Esophagus (tissue), 2 donors: Measurements from ENCODE around the gene ADD3. TPM values are rescaled to one million over a fixed set of nuclear protein-coding genes. Genes with fewer than 3 reads are reported as not detected.
"Not testable (repeated sequence)": the region's sequence is repeated elsewhere in the genome, so short reads cannot be mapped to it uniquely, and the experiment has no call there.

Experiments
- H3K27ac ChIP-seq, 2 donors: one replicate each; pipeline ENCODE4 v1.5.1; 2013; ENCODE audit warnings: low read depth in 2 of 2, mild to moderate bottlenecking in 2 of 2, inconsistent platforms in 1 of 2, low read length in 1 of 2, moderate library complexity in 1 of 2
- H3K27me3 ChIP-seq, 2 donors: one replicate each; pipeline ENCODE4 v1.6.1; 2013; ENCODE audit warnings: low read length in 2 of 2, control low read depth in 1 of 2, mild to moderate bottlenecking in 1 of 2; ENCODE audit not compliant: insufficient read depth in 2 of 2, control insufficient read depth in 1 of 2
- H3K36me3 ChIP-seq, 2 donors: one replicate each; pipeline ENCODE4 v1.6.1; 2013; ENCODE audit warnings: low read length in 1 of 2; ENCODE audit not compliant: control insufficient read depth in 2 of 2, insufficient read depth in 2 of 2
- H3K4me1 ChIP-seq, 2 donors: one replicate each; pipeline ENCODE4 v1.6.1; 2013; ENCODE audit warnings: low read length in 1 of 2; ENCODE audit not compliant: control insufficient read depth in 2 of 2, insufficient read depth in 2 of 2
- H3K4me3 ChIP-seq, 2 donors: one replicate each; pipeline ENCODE4 v1.5.1; 2013; ENCODE audit warnings: low read length in 2 of 2, mild to moderate bottlenecking in 2 of 2, low read depth in 1 of 2, moderate library complexity in 1 of 2
- H3K9me3 ChIP-seq, 2 donors: one replicate each; pipeline ENCODE4 v1.6.1; 2013; ENCODE audit warnings: mild to moderate bottlenecking in 2 of 2, low read depth in 1 of 2, low read length in 1 of 2, moderate library complexity in 1 of 2; ENCODE audit not compliant: control insufficient read depth in 2 of 2, insufficient read depth in 1 of 2
- WGBS, 2 donors: extraction: QIAGEN DNeasy Blood & Tissue Kit; methylation state at CpG; one replicate each; pipeline ENCODE4 v1.1.7; 2013; 5-methylcytosine and 5-hydroxymethylcytosine counted together
- polyA plus RNA-seq, 2 donors: library from polyadenylated mRNA; stranded (reverse); fragments of 200-250 nt; gene quantifications; one replicate each; pipeline ENCODE4 v1.2.3, GENCODE V29; 2013
- donor health status: healthy with polysubstance abuse.
- donor health status: Bipolar disorder and iron deficiency.

ADD3 gene
- polyA plus RNA-seq, 2 donors, result 20.0 to 24.0 TPM

GRCh38 chr10:109975244-109976190 is 32.3 kb upstream of the ADD3 start:
- Histone ChIP-seq H3K27me3 (no peaks in the 10 kb centered on the region), H3K36me3 (no peaks in the 10 kb centered on the region), H3K4me3 (no peak overlapping the region), H3K9me3 (no peaks in the 10 kb centered on the region), H3K27ac (no peak overlapping the region), H3K4me1 (no peaks in the 10 kb centered on the region)
- 70 to 83% methylated on average over 4 of the region's 4 CpGs for WGBS, 2 donors

GRCh38 chr10:109976681-109977080 is 31.1 kb upstream of the ADD3 start:
- H3K9me3 ChIP-seq, result no peaks in the 10 kb centered on the region
- 71 to 82% methylated on average over 2 of the region's 2 CpGs for WGBS, 2 donors
- H3K4me3 ChIP-seq, result no peak overlapping the region
- H3K4me1 ChIP-seq, result no peaks in the 10 kb centered on the region
- H3K36me3 ChIP-seq, result no peaks in the 10 kb centered on the region
- H3K27ac ChIP-seq, result no peak overlapping the region
- H3K27me3 ChIP-seq, result no peaks in the 10 kb centered on the region

GRCh38 chr10:109977382-109977806 is 30.4 kb upstream of the ADD3 start:
- Histone ChIP-seq H3K4me3 (no peak overlapping the region), H3K27me3 (no peaks in the 10 kb centered on the region), H3K36me3 (no peaks in the 10 kb centered on the region), H3K4me1 (no peaks in the 10 kb centered on the region), H3K9me3 (no peaks in the 10 kb centered on the region), H3K27ac (no peak overlapping the region)
- 48 to 62% methylated on average over 6 of the region's 6 CpGs for WGBS, 2 donors

- WGBS, 2 donors, result 78 to 79% methylated on average over 6 of the region's 6 CpGs
- H3K4me1 ChIP-seq, result no peaks in the 10 kb centered on the region
- H3K36me3 ChIP-seq, result no peaks in the 10 kb centered on the region
- H3K4me3 ChIP-seq, result no peak overlapping the region
- no peak overlapping the region for H3K27ac ChIP-seq
- H3K9me3 ChIP-seq, result no peaks in the 10 kb centered on the region
- H3K27me3 ChIP-seq, result no peaks in the 10 kb centered on the region
Measured at GRCh38 chr10:109978481-109978880, 29.3 kb upstream of the ADD3 start.

- H3K4me1 ChIP-seq, result no peaks in the 10 kb centered on the region
- no peak overlapping the region for H3K27ac ChIP-seq
Measured at GRCh38 chr10:109979215-109979614, 28.6 kb upstream of the ADD3 start.

GRCh38 chr10:109981650-109982049 is 26.1 kb upstream of the ADD3 start:
- H3K36me3 ChIP-seq, result no peaks in the 10 kb centered on the region
- 52 to 53% methylated on average over 2 of the region's 2 CpGs for WGBS, 2 donors
- no peaks in the 10 kb centered on the region for H3K27me3 ChIP-seq
- no peaks in the 10 kb centered on the region for H3K9me3 ChIP-seq
- H3K4me1 ChIP-seq, result no peaks in the 10 kb centered on the region
- no peak overlapping the region for H3K27ac ChIP-seq
- no peak overlapping the region for H3K4me3 ChIP-seq

More at GRCh38 chr10:109979215-109979614, 28.6 kb upstream of the ADD3 start:
- Histone ChIP-seq H3K9me3 (no peaks in the 10 kb centered on the region), H3K36me3 (no peaks in the 10 kb centered on the region), H3K27me3 (no peaks in the 10 kb centered on the region), H3K4me3 (no peak overlapping the region)
- 73 to 80% methylated on average over 2 of the region's 2 CpGs for WGBS, 2 donors

GRCh38 chr10:109982123-109982522 is 25.7 kb upstream of the ADD3 start:
- Histone ChIP-seq H3K9me3 (no peaks in the 10 kb centered on the region), H3K4me1 (no peaks in the 10 kb centered on the region), H3K27me3 (no peaks in the 10 kb centered on the region), H3K36me3 (no peaks in the 10 kb centered on the region), H3K27ac (no peak overlapping the region), H3K4me3 (no peak overlapping the region)
- 59 to 68% methylated on average over 3 of the region's 3 CpGs for WGBS, 2 donors

GRCh38 chr10:109982812-109983211 is 25.0 kb upstream of the ADD3 start:
- H3K27me3 ChIP-seq, result no peaks in the 10 kb centered on the region
- 72 to 92% methylated on average over 1 of the region's 1 CpG for WGBS, 2 donors
- no peak overlapping the region for H3K4me3 ChIP-seq
- H3K9me3 ChIP-seq, result no peaks in the 10 kb centered on the region
- H3K36me3 ChIP-seq, result no peaks in the 10 kb centered on the region
- H3K4me1 ChIP-seq, result no peaks in the 10 kb centered on the region
- no peak overlapping the region for H3K27ac ChIP-seq

GRCh38 chr10:109984013-109984412 is 23.8 kb upstream of the ADD3 start:
- Histone ChIP-seq H3K27me3 (no peaks in the 10 kb centered on the region), H3K27ac (no peak overlapping the region), H3K4me1 (no peaks in the 10 kb centered on the region), H3K4me3 (no peak overlapping the region), H3K9me3 (no peaks in the 10 kb centered on the region), H3K36me3 (no peaks in the 10 kb centered on the region)
- 48 to 68% methylated on average over 2 of the region's 2 CpGs for WGBS, 2 donors

- not testable (repeated sequence) for H3K36me3 ChIP-seq, H3K27me3 ChIP-seq, H3K4me3 ChIP-seq, H3K4me1 ChIP-seq, H3K9me3 ChIP-seq, H3K27ac ChIP-seq
- 91 to 92% methylated on average over 3 of the region's 3 CpGs for WGBS, 2 donors
Measured at GRCh38 chr10:109985768-109986167, 22.0 kb upstream of the ADD3 start.
